Neuronal stem cell (in vitro differentiated cells): Measurements from ENCODE around the gene CDK13.

ENCODE experiments used
- DNase-seq: peaks from one replicate; pipeline ENCODE4 v3.0.0-alpha.2; 2013; ENCODE audit warnings: low spot score
- H2AFZ ChIP-seq: one replicate; pipeline ENCODE4 v1.6.1; 2013; ENCODE audit warnings: mild to moderate bottlenecking, low read length, inconsistent platforms
- H2AK5ac ChIP-seq: 2 replicates; pipeline ENCODE4 v1.6.1; 2013; ENCODE audit warnings: low read depth, mild to moderate bottlenecking, inconsistent platforms, low read length, moderate library complexity, mixed read lengths
- H2BK120ac ChIP-seq: 2 replicates; pipeline ENCODE4 v1.6.1; 2013; ENCODE audit warnings: low read depth, mild to moderate bottlenecking, inconsistent platforms, low read length, moderate library complexity, mixed read lengths
- H2BK12ac ChIP-seq: one replicate; pipeline ENCODE4 v1.6.1; 2013; ENCODE audit warnings: low read length, inconsistent platforms
- H2BK15ac ChIP-seq: 2 replicates; pipeline ENCODE4 v1.6.1; 2013; ENCODE audit warnings: mild to moderate bottlenecking, low read length, inconsistent platforms, mixed read lengths
- H2BK5ac ChIP-seq: one replicate; pipeline ENCODE4 v1.6.1; 2013; ENCODE audit warnings: inconsistent platforms, mild to moderate bottlenecking, low read length, moderate library complexity
- H3K14ac ChIP-seq: one replicate; pipeline ENCODE4 v1.6.1; 2013; ENCODE audit warnings: low read length, inconsistent platforms
- H3K18ac ChIP-seq: 2 replicates; pipeline ENCODE4 v1.6.1; 2013; ENCODE audit warnings: low read length, inconsistent platforms
- H3K23ac ChIP-seq: 2 replicates; pipeline ENCODE4 v1.6.1; 2013; ENCODE audit warnings: low read depth, mild to moderate bottlenecking, mixed read lengths, low read length, inconsistent platforms; ENCODE audit not compliant: poor library complexity
- H3K27ac ChIP-seq: replicated peaks from 3 replicates; pipeline ENCODE4 v1.5.1; 2013; ENCODE audit warnings: low read length, inconsistent platforms
- H3K27me3 ChIP-seq, 3 experiments: 2 replicates each; pipeline ENCODE4 v1.6.1; 2013; ENCODE audit warnings: low read length in 3 of 3, mild to moderate bottlenecking in 2 of 3, inconsistent platforms in 1 of 3, low read depth in 1 of 3, mixed read lengths in 1 of 3, moderate library complexity in 1 of 3; ENCODE audit not compliant: control insufficient read depth in 3 of 3, insufficient read depth in 3 of 3
- H3K36me3 ChIP-seq, 2 donors: replicated peaks in 1 of 2; 2 replicates each; pipeline ENCODE4 v1.6.1; 2013; ENCODE audit warnings: low read length in 2 of 2; ENCODE audit not compliant: control insufficient read depth in 2 of 2, insufficient read depth in 2 of 2
- H3K4ac ChIP-seq: 2 replicates; pipeline ENCODE4 v1.6.1; 2013; ENCODE audit warnings: inconsistent platforms, mild to moderate bottlenecking, low read length, moderate library complexity
- H3K4me1 ChIP-seq, 2 donors: 1 replicate in 1 of 2; 2 replicates in 1 of 2; pipeline ENCODE4 v1.6.1; 2013; ENCODE audit warnings: low read length in 2 of 2, low read depth in 1 of 2; ENCODE audit not compliant: control insufficient read depth in 2 of 2, insufficient read depth in 1 of 2
- H3K4me2 ChIP-seq: one replicate; pipeline ENCODE4 v1.6.1; 2013; ENCODE audit warnings: mild to moderate bottlenecking, low read length, inconsistent platforms; ENCODE audit not compliant: insufficient read depth, poor library complexity, severe bottlenecking
- H3K4me3 ChIP-seq, 2 donors: 2 replicates each; pipeline ENCODE4 v1.5.1; 2013; ENCODE audit warnings: low read length in 2 of 2, mild to moderate bottlenecking in 2 of 2, inconsistent platforms in 1 of 2, moderate library complexity in 1 of 2
- H3K79me1 ChIP-seq: one replicate; pipeline ENCODE4 v1.6.1; 2013; ENCODE audit warnings: low read depth, mild to moderate bottlenecking, inconsistent platforms, low read length, moderate library complexity
- H3K9ac ChIP-seq: one replicate; pipeline ENCODE4 v1.6.1; 2013; ENCODE audit warnings: mild to moderate bottlenecking, low read depth, low read length, inconsistent platforms; ENCODE audit not compliant: poor library complexity
- H3K9me3 ChIP-seq, 2 donors: replicated peaks in 1 of 2; 2 replicates each; pipeline versions ENCODE3 to v1.6.1; 2013; ENCODE audit warnings: low read length in 2 of 2, mild to moderate bottlenecking in 2 of 2, inconsistent platforms in 1 of 2, low read depth in 1 of 2, mixed read lengths in 1 of 2, moderate library complexity in 1 of 2; ENCODE audit not compliant: control insufficient read depth in 2 of 2, insufficient read depth in 1 of 2
- H4K8ac ChIP-seq: one replicate; pipeline ENCODE4 v1.6.1; 2013; ENCODE audit warnings: low read depth, mild to moderate bottlenecking, inconsistent platforms, low read length, moderate library complexity
- H4K91ac ChIP-seq: one replicate; pipeline ENCODE4 v1.6.1; 2013; ENCODE audit warnings: low read length, low read depth, mild to moderate bottlenecking, inconsistent platforms; ENCODE audit not compliant: poor library complexity
- WGBS, 2 donors: extraction: QIAGEN DNeasy Blood & Tissue Kit; methylation state at CpG; one replicate each; pipeline ENCODE4 v1.1.7; 2013; ENCODE audit warnings: missing lambda C conversion rate in 2 of 2, mixed read lengths in 1 of 2; ENCODE audit not compliant: insufficient read length in 2 of 2, insufficient replicate concordance in 1 of 2; ENCODE audit errors: extremely low coverage in 2 of 2; 5-methylcytosine and 5-hydroxymethylcytosine counted together

CDK13 gene

GRCh38 chr7:40134428-40135316 is 184.6 kb downstream of the CDK13 start, which contains the start of the genes MPLKIP and SUGCT:
Gene MPLKIP, minus strand, starts transcription at chr7:40134622. Its CDS starts 55 bp downstream, at chr7:40134567.
Gene SUGCT, plus strand, starts transcription at chr7:40135005.
- Histone ChIP-seq H2BK15ac (peak within 1 kb of the TSS; percentile 97), H4K8ac (no peak within 1 kb of the TSS), H2AFZ (peak within 1 kb of the TSS; percentile 100), H3K79me1 (peaks cover 5% of the 10 kb centered on the region), H2AK5ac (no peak within 1 kb of the TSS), H3K14ac (no peak within 1 kb of the TSS), H3K27ac (peak within 1 kb of the TSS; percentile 92), H3K4ac (no peak within 1 kb of the TSS), H3K36me3 (peaks cover 0 to 27% of the 10 kb centered on the region in 2 donors), H3K9ac (peak within 1 kb of the TSS; percentile 90), H3K23ac (peak within 1 kb of the TSS; percentile 73), H2BK5ac (peak within 1 kb of the TSS; percentile 85), H2BK120ac (peak within 1 kb of the TSS; percentile 94), H3K27me3 (no peaks in the 10 kb centered on the region), H3K9me3 (no peaks in the 10 kb centered on the region), H3K4me1 (peaks cover 0 to 1% of the 10 kb centered on the region in 2 donors), H3K4me3 (peak within 1 kb of the TSS; percentile 91 to 93), H3K18ac (peak within 1 kb of the TSS; percentile 96), H4K91ac (no peak within 1 kb of the TSS), H3K4me2 (peak within 1 kb of the TSS; percentile 56), H2BK12ac (no peak within 1 kb of the TSS)
- DNase-seq = peak; percentile 95
- no CpG with 5 or more reads among the region's 75 CpGs for WGBS, 2 donors

GRCh38 chr7:40135317-40135610 is 185.2 kb downstream of the CDK13 start:
- Histone ChIP-seq H2BK120ac (no peak overlapping the region), H3K4me2 (peak overlapping the region; percentile 56), H3K9ac (peak overlapping the region; percentile 70), H3K4me3 (peak overlapping the region; percentile 91 to 93), H4K8ac (no peak overlapping the region), H3K9me3 (no peaks in the 10 kb centered on the region), H3K4ac (no peak overlapping the region), H3K79me1 (peaks cover 5% of the 10 kb centered on the region), H3K4me1 (peaks cover 0 to 1% of the 10 kb centered on the region in 2 donors), H2BK5ac (peak overlapping the region; percentile 85), H3K14ac (no peak overlapping the region), H2BK15ac (peak overlapping the region; percentile 97), H3K27me3 (no peaks in the 10 kb centered on the region), H2BK12ac (no peak overlapping the region), H2AK5ac (no peak overlapping the region), H2AFZ (peak overlapping the region; percentile 100), H3K36me3 (peaks cover 0 to 26% of the 10 kb centered on the region in 2 donors), H3K18ac (peak overlapping the region; percentile 96), H3K23ac (peak overlapping the region; percentile 73), H4K91ac (no peak overlapping the region), H3K27ac (no peak overlapping the region)
- DNase-seq = no peak
- WGBS, 2 donors = no CpG with 5 or more reads among the region's 17 CpGs

GRCh38 chr7:40137563-40137962 is 187.5 kb downstream of the CDK13 start:
- Histone ChIP-seq H2BK120ac (no peak overlapping the region), H3K36me3 (peaks cover 0 to 5% of the 10 kb centered on the region in 2 donors), H3K18ac (no peak overlapping the region), H4K8ac (no peak overlapping the region), H3K14ac (no peak overlapping the region), H2AFZ (no peak overlapping the region), H3K4me3 (no peak overlapping the region), H3K79me1 (peaks cover 4% of the 10 kb centered on the region), H4K91ac (no peak overlapping the region), H3K23ac (no peak overlapping the region), H3K4me1 (peaks cover 0 to 1% of the 10 kb centered on the region in 2 donors), H2AK5ac (no peak overlapping the region), H3K27me3 (no peaks in the 10 kb centered on the region), H3K27ac (no peak overlapping the region), H3K9me3 (no peaks in the 10 kb centered on the region), H3K4ac (no peak overlapping the region), H2BK5ac (no peak overlapping the region), H2BK12ac (no peak overlapping the region), H2BK15ac (no peak overlapping the region), H3K4me2 (no peak overlapping the region), H3K9ac (no peak overlapping the region)
- no CpG with 5 or more reads among the region's 2 CpGs for WGBS, 2 donors
- DNase-seq = no peak

GRCh38 chr7:40138973-40139372 is 188.9 kb downstream of the CDK13 start:
- Histone ChIP-seq H3K4me3 (no peak overlapping the region), H3K79me1 (peaks cover 4% of the 10 kb centered on the region), H2BK5ac (no peak overlapping the region), H3K23ac (no peak overlapping the region), H3K27ac (no peak overlapping the region), H3K9me3 (no peaks in the 10 kb centered on the region), H3K4me2 (no peak overlapping the region), H3K4ac (no peak overlapping the region), H4K91ac (no peak overlapping the region), H3K27me3 (no peaks in the 10 kb centered on the region), H2BK12ac (no peak overlapping the region), H3K4me1 (no peaks in the 10 kb centered on the region), H3K14ac (no peak overlapping the region), H4K8ac (no peak overlapping the region), H2BK15ac (no peak overlapping the region), H2AFZ (no peak overlapping the region), H3K36me3 (no peaks in the 10 kb centered on the region), H2BK120ac (no peak overlapping the region), H3K9ac (no peak overlapping the region), H3K18ac (no peak overlapping the region), H2AK5ac (no peak overlapping the region)
- DNase-seq = no peak
- no CpG with 5 or more reads among the region's 5 CpGs for WGBS, 2 donors
